RWPE2 (cell line): ENCODE data around the gene OVOL1.
"Not testable (repeated sequence)": the region's sequence is repeated elsewhere in the genome, so short reads cannot be mapped to it uniquely, and the experiment has no call there.

ENCODE experiments used
- ATAC-seq: fragments of 200-7000 bp; cut with Tn5 transposase; 3 replicates; pipeline ENCODE4 v1.9.1; 2021; ENCODE audit warnings: low read depth
- DNase-seq: peaks from one replicate; pipeline ENCODE4 v3.0.0-alpha.2; 2020; ENCODE audit warnings: low spot score
- H3K27ac ChIP-seq: fragments of 450-650 bp; 2 replicates; pipeline ENCODE4 v1.5.1; 2017; ENCODE audit warnings: mild to moderate bottlenecking; ENCODE audit not compliant: poor library complexity, severe bottlenecking
- H3K27me3 ChIP-seq: fragments of 250-450 bp; sonication (Bioruptor Pico); 2 replicates; pipeline ENCODE4 v1.5.1; 2021; ENCODE audit warnings: mild to moderate bottlenecking, moderate library complexity; ENCODE audit not compliant: insufficient read depth, poor library complexity, severe bottlenecking
- H3K36me3 ChIP-seq: fragments of 250-450 bp; sonication (Bioruptor Pico); 2 replicates; pipeline ENCODE4 v1.5.1; 2020; ENCODE audit warnings: low read depth, mild to moderate bottlenecking, moderate library complexity
- H3K4me1 ChIP-seq: fragments of 250-450 bp; sonication (Bioruptor Pico); 2 replicates; pipeline ENCODE4 v1.5.1; 2021; ENCODE audit warnings: mild to moderate bottlenecking, moderate library complexity; ENCODE audit not compliant: insufficient read depth, poor library complexity, severe bottlenecking
- H3K4me3 ChIP-seq: fragments of 250-450 bp; sonication (Bioruptor Pico); 2 replicates; pipeline ENCODE4 v1.5.1; 2021; ENCODE audit warnings: mild to moderate bottlenecking, moderate library complexity; ENCODE audit not compliant: severe bottlenecking
- H3K9me3 ChIP-seq: fragments of 250-450 bp; sonication (Bioruptor Pico); 2 replicates; pipeline ENCODE4 v1.5.1; 2021; ENCODE audit warnings: mild to moderate bottlenecking, moderate library complexity; ENCODE audit not compliant: severe bottlenecking
- TF ChIP-seq, protein P1 (sequence below): fragments of 450-650 bp; IDR thresholded peaks from one replicate; pipeline ENCODE4 v1.5.1; 2017; ENCODE audit warnings: mild to moderate bottlenecking, moderate library complexity; ENCODE audit not compliant: poor library complexity, severe bottlenecking

Gene OVOL1

DNA sequence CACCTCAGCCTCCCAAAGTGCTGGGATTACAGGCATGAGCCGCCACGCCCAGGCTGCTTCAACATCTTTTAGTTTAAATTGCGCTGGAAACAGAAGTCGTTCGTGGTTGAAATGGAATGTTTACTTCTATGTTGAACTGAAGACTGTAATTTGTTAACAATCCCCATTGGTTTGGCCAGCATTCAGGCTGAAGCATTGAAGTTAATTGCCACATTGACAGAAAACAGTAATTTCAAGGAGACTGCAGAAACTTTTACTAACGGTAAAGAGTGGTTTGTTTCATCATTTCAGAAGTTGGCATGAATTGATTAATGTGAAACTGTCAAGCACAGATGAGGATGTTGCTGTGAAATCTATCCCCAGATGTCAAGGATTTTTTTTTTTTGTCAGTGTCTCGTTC, 20.3 kb upstream of the OVOL1 start:
- no peaks in the 10 kb centered on the region for H3K27me3 ChIP-seq
- no peak overlapping the region for H3K4me3 ChIP-seq
- H3K4me1 ChIP-seq, result no peaks in the 10 kb centered on the region
- no peak overlapping the region for H3K27ac ChIP-seq
- 0 out of 3 replicates have a peak, but pooled peaks have one; percentile 23 for ATAC-seq
- no peaks in the 10 kb centered on the region for H3K36me3 ChIP-seq
- TF ChIP-seq, protein P1, sequence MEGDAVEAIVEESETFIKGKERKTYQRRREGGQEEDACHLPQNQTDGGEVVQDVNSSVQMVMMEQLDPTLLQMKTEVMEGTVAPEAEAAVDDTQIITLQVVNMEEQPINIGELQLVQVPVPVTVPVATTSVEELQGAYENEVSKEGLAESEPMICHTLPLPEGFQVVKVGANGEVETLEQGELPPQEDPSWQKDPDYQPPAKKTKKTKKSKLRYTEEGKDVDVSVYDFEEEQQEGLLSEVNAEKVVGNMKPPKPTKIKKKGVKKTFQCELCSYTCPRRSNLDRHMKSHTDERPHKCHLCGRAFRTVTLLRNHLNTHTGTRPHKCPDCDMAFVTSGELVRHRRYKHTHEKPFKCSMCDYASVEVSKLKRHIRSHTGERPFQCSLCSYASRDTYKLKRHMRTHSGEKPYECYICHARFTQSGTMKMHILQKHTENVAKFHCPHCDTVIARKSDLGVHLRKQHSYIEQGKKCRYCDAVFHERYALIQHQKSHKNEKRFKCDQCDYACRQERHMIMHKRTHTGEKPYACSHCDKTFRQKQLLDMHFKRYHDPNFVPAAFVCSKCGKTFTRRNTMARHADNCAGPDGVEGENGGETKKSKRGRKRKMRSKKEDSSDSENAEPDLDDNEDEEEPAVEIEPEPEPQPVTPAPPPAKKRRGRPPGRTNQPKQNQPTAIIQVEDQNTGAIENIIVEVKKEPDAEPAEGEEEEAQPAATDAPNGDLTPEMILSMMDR, result no peak
- DNase-seq, result no peak
- H3K9me3 ChIP-seq, result no peaks in the 10 kb centered on the region

DNA sequence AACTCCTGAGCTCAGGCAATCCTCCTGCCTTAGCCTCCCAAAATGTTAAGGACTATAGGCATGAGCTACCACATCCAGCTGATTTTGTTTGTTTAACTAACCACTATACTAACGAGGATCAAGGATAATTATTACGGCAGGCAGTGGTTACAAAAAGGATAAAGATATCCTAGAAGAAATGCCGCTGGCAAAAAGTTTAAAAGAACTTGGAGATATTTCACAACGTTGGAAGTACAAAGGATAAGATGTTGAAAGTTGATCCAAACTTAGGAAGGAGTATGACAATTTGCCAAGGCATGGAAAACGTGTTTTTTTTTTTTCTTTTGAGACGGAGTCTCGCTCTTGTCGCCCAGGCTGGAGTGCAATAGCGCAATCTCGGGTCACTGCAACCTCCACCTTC, 19.5 kb upstream of the OVOL1 start:
- H3K27ac ChIP-seq, result no peak overlapping the region
- H3K4me3 ChIP-seq, result no peak overlapping the region
- TF ChIP-seq, protein P1, result no peak
- H3K36me3 ChIP-seq, result no peaks in the 10 kb centered on the region
- ATAC-seq, result no peak
- H3K9me3 ChIP-seq, result no peaks in the 10 kb centered on the region
- no peak for DNase-seq
- no peaks in the 10 kb centered on the region for H3K27me3 ChIP-seq
- H3K4me1 ChIP-seq, result no peaks in the 10 kb centered on the region

DNA sequence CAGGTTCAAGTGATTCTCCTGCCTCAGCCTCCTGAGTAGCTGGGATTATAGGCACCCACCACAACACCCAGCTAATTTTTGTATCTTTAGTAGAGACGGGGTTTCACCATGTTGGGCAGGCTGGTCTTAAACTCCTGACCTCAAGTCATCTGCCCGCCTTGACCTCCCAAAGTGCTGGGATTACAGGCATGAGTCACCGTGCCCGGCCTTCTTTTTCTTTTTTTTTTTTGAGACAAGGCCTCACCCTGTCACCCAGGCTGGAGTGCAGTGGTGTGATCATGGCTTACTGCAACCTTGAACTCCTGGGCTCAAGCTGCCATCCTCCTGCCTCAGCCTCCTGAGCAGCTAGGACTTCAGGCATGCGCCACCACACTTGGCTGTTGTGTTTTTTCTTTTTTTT, 19.1 kb upstream of the OVOL1 start:
- DNase-seq, ATAC-seq, H3K4me1 ChIP-seq, H3K27me3 ChIP-seq, H3K4me3 ChIP-seq, H3K27ac ChIP-seq, H3K9me3 ChIP-seq, H3K36me3 ChIP-seq: not testable (repeated sequence)

DNA sequence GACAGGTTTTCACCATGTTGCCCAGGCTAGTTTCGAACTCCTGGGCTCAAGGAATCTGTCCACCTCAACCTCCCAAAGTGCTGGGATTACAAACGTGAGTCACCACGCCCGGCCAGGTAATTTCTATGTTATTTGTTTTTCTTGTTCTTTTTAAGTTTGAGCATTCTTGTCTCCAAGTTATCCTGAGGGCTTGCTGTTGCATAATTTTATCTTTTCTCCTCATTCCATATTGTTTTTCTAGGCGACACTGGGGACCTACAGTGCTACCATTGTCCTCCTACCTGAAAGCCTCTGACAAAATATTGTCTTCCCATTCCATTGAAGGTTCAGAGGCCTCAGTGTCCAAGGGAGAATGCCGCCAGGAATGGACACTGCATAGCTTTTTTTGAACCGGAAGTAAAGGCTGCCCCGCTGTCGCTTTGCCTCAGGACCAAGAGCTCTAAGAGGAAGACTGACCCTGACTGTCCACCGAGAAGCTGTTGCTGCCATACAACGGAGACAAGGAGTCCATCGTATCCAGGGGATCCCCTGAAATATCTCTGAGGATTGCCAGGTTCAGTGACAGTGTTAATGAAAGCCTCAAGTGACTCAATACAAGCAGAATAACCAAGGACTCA, 15.8 kb upstream of the OVOL1 start:
- TF ChIP-seq, protein P1, result no peak
- no peak for DNase-seq

DNA sequence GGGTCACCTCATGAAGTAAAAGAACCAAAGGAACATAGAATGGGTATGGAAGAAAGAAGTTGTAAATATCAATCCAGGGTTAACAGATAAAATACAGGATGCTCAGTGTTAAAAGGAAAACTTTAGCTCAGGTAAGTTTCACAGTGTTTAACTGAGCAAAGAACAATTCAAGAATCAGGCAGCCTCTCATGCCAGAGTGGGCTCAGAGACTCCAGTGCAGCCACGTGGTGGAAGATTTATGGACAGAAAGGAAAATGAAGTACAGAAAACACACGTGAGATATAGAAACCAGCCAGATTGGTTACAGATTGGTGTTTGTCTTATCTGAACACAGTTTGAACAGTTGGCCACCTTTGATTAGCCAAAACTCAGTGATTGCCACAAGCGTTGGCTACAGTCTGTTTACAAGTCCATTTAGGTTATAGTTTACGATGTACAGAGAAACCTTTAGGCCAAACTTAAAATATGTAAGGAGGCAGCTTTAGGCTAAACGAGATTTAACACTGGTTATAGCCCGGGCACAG, 15.2 kb upstream of the OVOL1 start:
- ATAC-seq (no peak), DNase-seq (no peak)
- Histone ChIP-seq H3K4me3 (no peak overlapping the region), H3K27ac (no peak overlapping the region), H3K36me3 (no peaks in the 10 kb centered on the region), H3K9me3 (no peaks in the 10 kb centered on the region), H3K4me1 (no peaks in the 10 kb centered on the region), H3K27me3 (no peaks in the 10 kb centered on the region)
- TF ChIP-seq, protein P1, result no peak

More for the DNA sequence above, 15.8 kb upstream of the OVOL1 start:
- Histone ChIP-seq H3K4me1 (no peaks in the 10 kb centered on the region), H3K27ac (no peak overlapping the region), H3K4me3 (no peak overlapping the region), H3K27me3 (no peaks in the 10 kb centered on the region), H3K36me3 (no peaks in the 10 kb centered on the region), H3K9me3 (no peaks in the 10 kb centered on the region)
- ATAC-seq, result no peak
